ENCODE measurements around the gene ADAMTS13. TPM values are rescaled to one million over a fixed set of nuclear protein-coding genes. Genes with fewer than 3 reads are reported as not detected.

Gene ADAMTS13
- total and polyA plus RNA-seq, 5 experiments from 2014 or later, result 0.10 to 4.0 (median 0.99) TPM

- POLR2A ChIA-PET, result interaction anchor here (0.7 to 2.0 kb wide), 8 partner anchors 16 to 449 kb away, joined by 3 to 10 read pairs (median 5); partner anchors contain the start of genes CACFD1, GTF3C5, MED22 and RPL7A
- peak within 1 kb of the TSS; percentile 74 to 86 (median 82) for H3K4me3 Mint-ChIP-seq
- no peaks in the 10 kb centered on the region for H3K9me3 Mint-ChIP-seq
- peak within 1 kb of the TSS in 9 of 10 donors; percentile 51 to 92 (median 77) for H3K27ac Mint-ChIP-seq
- H3K4me1 Mint-ChIP-seq, result peaks cover 7 to 29% (median 13%) of the 10 kb centered on the region in 4 donors
- H3K36me3 Mint-ChIP-seq, result peaks cover 0 to 6% (median 0%) of the 10 kb centered on the region in 3 donors
- peak; percentile 69 to 90 (median 82) for DNase-seq
- no peaks in the 10 kb centered on the region for H3K27me3 Mint-ChIP-seq
- peak; percentile 94 to 96 for ATAC-seq
Measured at GRCh38 chr9:133478851-133479711, 56.9 kb downstream of the ADAMTS13 start, which contains the start of gene SLC2A6. Gene SLC2A6, minus strand, starts transcription at chr9:133479099. Its CDS starts 40 bp downstream, at chr9:133479059.

GRCh38 chr9:133483611-133484010 lies 61.4 kb downstream of the ADAMTS13 start:
- POLR2A ChIA-PET, result no interaction called here
- no peak for ATAC-seq
- no peaks in the 10 kb centered on the region for H3K36me3 Mint-ChIP-seq
- H3K9me3 Mint-ChIP-seq, result no peaks in the 10 kb centered on the region
- no peaks in the 10 kb centered on the region for H3K27me3 Mint-ChIP-seq
- no peak overlapping the region for H3K4me3 Mint-ChIP-seq
- H3K27ac Mint-ChIP-seq, result no peak overlapping the region
- no peak for DNase-seq
- H3K4me1 Mint-ChIP-seq, result peaks cover 7 to 20% (median 14%) of the 10 kb centered on the region in 4 donors

GRCh38 chr9:133484671-133485437 lies 62.7 kb downstream of the ADAMTS13 start:
- Mint-ChIP-seq H3K9me3 (no peaks in the 10 kb centered on the region), H3K36me3 (no peaks in the 10 kb centered on the region), H3K4me1 (peaks cover 4 to 12% (median 7%) of the 10 kb centered on the region in 4 donors), H3K27ac (no peak overlapping the region), H3K27me3 (no peaks in the 10 kb centered on the region), H3K4me3 (no peak overlapping the region)
- POLR2A ChIA-PET, result interaction anchor here (0.6 kb wide), 1 partner anchor 104 kb away, joined by 4 read pairs; no protein-coding TSS in a partner anchor
- peak in 1 of 10 donors; percentile 57 for DNase-seq
- no peak for ATAC-seq

DNA sequence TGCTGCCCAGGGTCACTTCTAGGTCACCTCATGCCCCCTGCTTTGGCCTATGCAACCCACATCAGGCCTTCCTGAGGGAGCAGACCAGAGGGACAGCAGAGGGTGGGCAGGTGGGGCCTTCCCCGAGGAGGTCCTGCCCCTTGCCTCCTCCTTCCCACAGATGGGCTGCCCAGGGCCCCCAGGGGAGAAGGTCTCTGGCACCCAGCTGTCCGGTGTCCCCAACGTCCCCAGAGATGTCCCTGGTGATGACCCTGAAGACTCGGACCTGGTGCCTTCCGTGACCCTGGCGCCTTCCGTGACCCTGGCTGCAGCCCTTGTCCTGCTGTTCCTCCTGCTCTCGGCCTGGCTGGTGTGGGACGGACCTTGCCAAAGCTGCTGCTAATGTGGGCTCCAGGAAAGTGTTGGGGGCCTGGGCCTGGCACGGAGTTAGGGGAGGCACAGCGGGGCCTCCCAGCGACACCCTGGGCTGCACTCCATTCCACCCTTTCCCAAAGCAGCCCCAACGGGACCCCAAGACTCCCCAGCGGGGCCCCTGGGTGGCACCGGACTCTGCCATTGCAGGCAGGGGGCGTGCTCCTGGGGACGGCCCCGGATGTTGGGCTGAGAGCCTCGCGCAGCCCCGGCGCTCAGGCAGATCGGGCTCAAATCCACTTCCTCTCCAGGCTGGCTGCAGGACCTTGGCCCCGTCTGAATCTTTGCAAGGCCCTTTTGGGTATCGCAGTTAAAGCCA lies 63.5 kb downstream of the ADAMTS13 start:
- H3K4me3 Mint-ChIP-seq, result peak overlapping the region in 8 of 10 donors; percentile 33 to 69 (median 54)
- ATAC-seq (peak; percentile 52 to 56), DNase-seq (peak in 2 of 10 donors; percentile 14 to 59)
- H3K27ac Mint-ChIP-seq, result peak overlapping the region in 6 of 10 donors; percentile 37 to 86 (median 70)
- H3K27me3 Mint-ChIP-seq, result peaks cover 0 to 2% (median 0%) of the 10 kb centered on the region in 5 donors
- H3K9me3 Mint-ChIP-seq, result no peaks in the 10 kb centered on the region
- peaks cover 2 to 8% (median 6%) of the 10 kb centered on the region in 4 donors for H3K4me1 Mint-ChIP-seq
- POLR2A ChIA-PET, result interaction anchor here (1.5 kb wide), 1 partner anchor 23 kb away, joined by 3 read pairs; no protein-coding TSS in a partner anchor
- H3K36me3 Mint-ChIP-seq, result no peaks in the 10 kb centered on the region

DNA sequence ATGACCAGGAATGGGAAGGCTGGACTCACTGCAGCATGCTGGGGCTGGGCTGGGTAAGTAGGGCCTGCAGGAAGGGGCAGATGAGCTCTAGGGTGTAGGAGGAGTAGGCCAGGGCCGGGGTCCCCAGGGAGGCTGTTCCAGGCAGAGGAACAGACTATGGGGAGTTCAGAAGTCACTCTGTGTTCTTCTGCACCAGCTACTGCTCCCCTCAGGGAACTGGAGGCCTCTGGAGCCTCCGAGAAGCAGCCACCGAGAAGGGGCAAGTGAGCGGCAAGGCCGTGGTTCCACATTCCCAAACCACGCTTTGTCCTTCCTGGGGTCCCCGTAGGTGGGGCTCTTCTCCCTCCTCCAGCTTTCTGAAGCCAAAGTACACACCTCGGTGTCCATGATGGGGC lies 65.2 kb downstream of the ADAMTS13 start:
- no peak for DNase-seq
- H3K36me3 Mint-ChIP-seq, result no peaks in the 10 kb centered on the region
- H3K27ac Mint-ChIP-seq, result no peak overlapping the region
- no peak for ATAC-seq
- H3K9me3 Mint-ChIP-seq, result no peaks in the 10 kb centered on the region
- peaks cover 0 to 2% (median 0%) of the 10 kb centered on the region in 5 donors for H3K27me3 Mint-ChIP-seq
- POLR2A ChIA-PET, result interaction anchor here (0.9 kb wide), 1 partner anchor 22 kb away, joined by 3 read pairs; no protein-coding TSS in a partner anchor
- H3K4me1 Mint-ChIP-seq, result peaks cover 2 to 8% (median 6%) of the 10 kb centered on the region in 4 donors
- H3K4me3 Mint-ChIP-seq, result no peak overlapping the region

DNA sequence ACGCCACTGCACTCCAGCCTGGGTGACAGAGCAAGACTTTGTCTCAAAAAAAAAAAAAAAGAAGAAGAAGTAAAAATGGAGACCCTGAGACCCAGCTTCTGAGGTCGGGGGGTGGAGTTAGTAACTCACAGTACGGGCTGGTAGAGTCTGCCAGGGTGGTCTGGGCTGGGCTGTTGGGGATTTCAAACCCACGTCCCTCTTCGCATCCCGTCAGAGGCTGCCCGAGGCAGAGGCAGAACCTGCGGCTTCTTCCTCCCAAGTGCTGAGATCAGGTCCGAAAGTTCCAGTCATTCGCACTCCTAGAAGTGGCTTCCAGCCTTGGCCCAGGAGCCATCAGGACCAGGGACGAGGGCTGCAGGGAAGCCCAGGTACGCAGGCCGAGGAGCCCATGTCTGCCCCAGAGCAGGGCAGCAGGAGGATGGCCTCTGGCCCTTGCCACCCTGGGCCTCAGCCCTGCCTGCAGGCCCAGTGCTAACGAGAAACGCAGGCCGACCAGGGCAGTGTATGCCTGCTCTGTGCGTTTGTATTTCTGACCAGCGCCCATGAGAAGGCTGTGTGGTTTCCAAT lies 66.6 kb downstream of the ADAMTS13 start:
- Mint-ChIP-seq H3K9me3 (no peaks in the 10 kb centered on the region), H3K4me1 (peaks cover 2 to 8% (median 6%) of the 10 kb centered on the region in 4 donors), H3K27ac (no peak overlapping the region), H3K36me3 (no peaks in the 10 kb centered on the region), H3K27me3 (peaks cover 0 to 2% (median 0%) of the 10 kb centered on the region in 5 donors), H3K4me3 (no peak overlapping the region)
- POLR2A ChIA-PET, result no interaction called here
- no peak for DNase-seq
- ATAC-seq, result no peak

DNA sequence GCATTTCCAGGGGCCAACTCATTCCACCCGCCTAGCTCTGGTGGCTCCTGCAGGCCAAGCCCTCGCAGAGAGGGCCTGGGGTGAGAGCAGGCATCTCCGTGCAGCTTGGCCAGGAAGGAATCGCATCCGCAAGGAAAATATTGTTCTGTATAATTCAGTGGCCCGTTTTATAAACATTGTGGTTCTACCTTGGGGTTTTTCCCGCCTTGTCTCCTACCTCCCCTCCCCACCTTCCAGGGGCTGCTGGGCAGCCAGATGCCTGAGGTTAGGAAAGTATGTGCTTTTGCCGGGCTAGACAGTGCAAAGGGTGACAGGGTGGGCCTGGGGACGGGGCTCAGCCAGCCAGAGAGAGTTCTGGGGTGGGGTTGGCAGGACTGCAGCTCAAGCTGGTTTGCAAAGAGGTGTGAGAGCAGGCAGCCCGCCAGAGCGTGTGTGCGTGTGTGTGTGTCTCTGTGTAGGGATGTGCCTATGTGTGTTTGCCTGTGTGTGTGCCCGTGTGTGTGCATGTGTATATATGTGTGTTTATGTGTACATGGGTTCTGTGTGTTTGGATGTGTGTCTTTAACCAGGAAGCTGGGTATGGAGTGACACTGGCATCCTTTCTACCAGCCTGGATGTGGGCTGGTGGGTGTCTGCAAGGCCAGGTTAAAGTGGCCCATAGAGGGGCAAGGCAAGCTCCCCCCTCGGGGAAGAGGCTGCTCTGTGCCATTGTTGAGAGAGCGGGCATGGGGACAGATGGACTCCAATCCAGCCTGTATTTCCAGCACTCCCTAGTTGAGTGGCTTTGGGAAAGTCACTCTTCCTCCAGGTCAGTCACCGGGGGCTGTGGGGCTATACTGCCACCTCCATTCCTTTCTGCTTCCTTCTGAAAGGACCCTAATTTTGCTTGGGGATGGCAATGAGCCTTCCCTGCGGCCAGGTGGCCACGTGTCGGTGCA lies 67.4 kb downstream of the ADAMTS13 start:
- Mint-ChIP-seq H3K4me3 (no peak overlapping the region), H3K36me3 (no peaks in the 10 kb centered on the region), H3K4me1 (peaks cover 2 to 8% (median 6%) of the 10 kb centered on the region in 4 donors), H3K9me3 (no peaks in the 10 kb centered on the region), H3K27me3 (peaks cover 0 to 2% (median 0%) of the 10 kb centered on the region in 5 donors), H3K27ac (peak overlapping the region in 3 of 10 donors; percentile 52 to 71 (median 59))
- ATAC-seq, result no peak
- POLR2A ChIA-PET, result no interaction called here
- no peak for DNase-seq

- POLR2A ChIA-PET, result no interaction called here
- no peaks in the 10 kb centered on the region for H3K9me3 Mint-ChIP-seq
- H3K4me1 Mint-ChIP-seq, result peaks cover 2 to 8% (median 6%) of the 10 kb centered on the region in 4 donors
- H3K4me3 Mint-ChIP-seq, result no peak overlapping the region
- H3K27me3 Mint-ChIP-seq, result peaks cover 0 to 2% (median 0%) of the 10 kb centered on the region in 5 donors
- ATAC-seq (no peak), DNase-seq (peak in 1 of 10 donors; percentile 60)
- peak overlapping the region in 1 of 10 donors; percentile 71 for H3K27ac Mint-ChIP-seq
- H3K36me3 Mint-ChIP-seq, result no peaks in the 10 kb centered on the region
Measured at GRCh38 chr9:133490201-133490681, 68.1 kb downstream of the ADAMTS13 start.

DNA sequence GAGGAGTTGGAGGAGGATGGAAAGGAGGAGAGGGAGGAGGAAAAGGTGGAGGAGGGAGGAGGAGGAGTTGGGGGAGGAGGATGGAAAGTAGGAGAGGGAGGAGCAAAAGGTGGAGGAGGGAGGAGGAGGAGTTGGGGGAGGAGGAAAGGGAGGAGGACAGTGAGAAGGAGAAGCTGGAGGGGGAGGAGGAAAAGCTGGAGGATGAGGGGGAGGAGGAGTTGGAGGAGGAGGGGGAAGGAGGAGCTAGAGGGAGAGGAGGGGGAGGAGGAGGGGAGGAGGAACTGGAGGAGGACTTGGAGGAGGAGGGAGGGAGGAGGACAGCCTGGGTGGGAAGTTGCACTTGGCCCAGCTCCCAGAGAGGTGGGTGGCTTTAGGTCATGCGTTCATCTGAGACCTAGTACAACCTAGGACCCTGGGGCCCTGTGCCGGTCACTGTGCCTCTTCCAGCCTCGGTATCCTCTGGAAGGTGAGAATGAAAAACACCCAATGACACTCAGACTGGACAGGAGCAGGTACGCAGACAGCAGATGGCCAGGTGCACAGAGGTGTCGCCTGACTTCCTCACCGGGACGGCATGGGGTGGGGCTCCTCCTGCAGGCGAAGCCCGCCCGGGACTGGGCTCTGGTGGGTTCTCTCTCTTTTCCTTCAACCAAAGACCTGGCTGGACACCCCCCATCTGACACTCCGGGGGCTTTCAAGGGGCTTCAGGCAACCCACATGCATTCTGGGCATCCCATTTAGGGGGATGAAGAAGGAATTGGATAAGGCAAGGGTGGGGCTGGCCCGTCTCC lies 68.9 kb downstream of the ADAMTS13 start:
- H3K27me3 Mint-ChIP-seq, result peaks cover 0 to 2% (median 0%) of the 10 kb centered on the region in 5 donors
- no peak overlapping the region for H3K4me3 Mint-ChIP-seq
- H3K36me3 Mint-ChIP-seq, result no peaks in the 10 kb centered on the region
- POLR2A ChIA-PET, result interaction anchor here (0.7 to 0.9 kb wide), 2 partner anchors 18 to 358 kb away, joined by 4 to 8 read pairs; no protein-coding TSS in a partner anchor
- H3K4me1 Mint-ChIP-seq, result peaks cover 2 to 6% (median 4%) of the 10 kb centered on the region in 4 donors
- DNase-seq (no peak), ATAC-seq (no peak)
- H3K9me3 Mint-ChIP-seq, result no peaks in the 10 kb centered on the region
- H3K27ac Mint-ChIP-seq, result no peak overlapping the region

DNA sequence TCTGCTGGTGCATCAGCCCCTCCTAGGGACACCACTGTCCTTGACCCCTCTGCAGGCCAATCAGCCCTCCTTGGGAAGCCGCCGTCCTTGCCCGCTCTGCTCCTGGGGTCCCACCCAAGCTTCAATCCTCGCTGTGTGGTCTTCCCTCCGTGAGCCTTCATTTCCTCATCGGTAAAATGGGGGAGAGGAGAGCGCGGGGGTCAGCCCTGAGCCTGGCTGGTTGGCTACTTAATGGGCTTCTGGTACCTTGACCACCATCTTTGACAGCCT lies 69.4 kb downstream of the ADAMTS13 start:
- ATAC-seq (no peak), DNase-seq (no peak)
- Mint-ChIP-seq H3K36me3 (no peaks in the 10 kb centered on the region), H3K27ac (no peak overlapping the region), H3K27me3 (peaks cover 0 to 2% (median 0%) of the 10 kb centered on the region in 5 donors), H3K9me3 (no peaks in the 10 kb centered on the region), H3K4me3 (no peak overlapping the region), H3K4me1 (peaks cover 0 to under 1% (median 0%) of the 10 kb centered on the region in 4 donors)
- POLR2A ChIA-PET, result interaction anchor here (0.9 kb wide), 1 partner anchor 18 kb away, joined by 8 read pairs; no protein-coding TSS in a partner anchor

Measured in naive thymus-derived CD8-positive, alpha-beta T cell (primary cell).